K562 (cell line): Measurements from ENCODE around the gene C1orf216. TPM values are rescaled to one million over a fixed set of nuclear protein-coding genes. Genes with fewer than 3 reads are reported as not detected.
"Not testable (repeated sequence)": the region's sequence is repeated elsewhere in the genome, so short reads cannot be mapped to it uniquely, and the experiment has no call there.

Experiments used
- ATAC-seq: fragments of 200-7000 bp; cut with Tn5 transposase; 3 replicates; pipeline ENCODE4 v1.9.1; 2020; ENCODE audit warnings: moderate library complexity
- BruUV-seq: library from RNA; stranded (reverse); fragments of 400-500 nt; replicated peaks from 2 replicates; lab custom pipeline; 2021; lab: Mats Ljungman, UMichigan
- CTCF ChIA-PET: fragments of 300-600 bp; formaldehyde crosslinking; extraction: SDS; loops from one replicate; lab custom pipeline; 2021; ENCODE audit warnings: low intra/inter-chr PET ratio; lab: Yijun Ruan, JAX
- POLR2A ChIA-PET: fragments of 300-600, 350-650 bp; sonication (Branson Sonifier 250); formaldehyde crosslinking; extraction: SDS; loops from one replicate; lab custom pipeline; 2021; ENCODE audit warnings: antibody characterized with exemption, inconsistent platforms; lab: Yijun Ruan, JAX
- DNase-seq, 4 experiments: peaks; one replicate each; pipeline versions ENCODE4 v3.0.0 to v3.0.0-alpha.2; 2011 to 2018; ENCODE audit warnings: low spot score in 3 of 4, mixed read lengths in 3 of 4; ENCODE audit errors: extremely low read depth in 1 of 4
- FAIRE-seq: peaks from 2 replicates; lab custom pipeline; 2011; peaks lifted over from hg19 to GRCh38; lab: Jason Lieb, UNC
- H2AFZ ChIP-seq: 2 replicates; pipeline ENCODE4 v1.6.0; 2011; ENCODE audit warnings: low read depth, low read length, control low read depth, inconsistent platforms
- H3K27ac ChIP-seq: fragments of 200-600 bp; 3 replicates; pipeline ENCODE4 v1.8.0; 2011; ENCODE audit warnings: low read depth, mild to moderate bottlenecking, control low read depth, inconsistent platforms, low read length, moderate library complexity, mixed read lengths; ENCODE audit errors: extremely low read depth
- H3K27me3 ChIP-seq, 2 experiments: fragments of 300-600 bp in 1 of 2; 2 replicates in 1 of 2; 3 replicates in 1 of 2; pipeline versions ENCODE4 v1.6.0 to v1.8.0; 2011; ENCODE audit warnings: inconsistent platforms in 2 of 2, low read length in 2 of 2, mild to moderate bottlenecking in 1 of 2, mixed read lengths in 1 of 2, moderate library complexity in 1 of 2; ENCODE audit not compliant: control insufficient read depth in 2 of 2, insufficient read depth in 2 of 2
- H3K36me3 ChIP-seq: fragments of 300-600 bp; 3 replicates; pipeline ENCODE4 v1.8.0; 2011; ENCODE audit warnings: mild to moderate bottlenecking, low read length, inconsistent platforms; ENCODE audit not compliant: control insufficient read depth, insufficient read depth
- H3K4me1 ChIP-seq, 2 experiments: fragments of 200-600 bp in 1 of 2; replicated peaks in 1 of 2; 2 replicates in 1 of 2; 3 replicates in 1 of 2; pipeline versions ENCODE4 v1.5.1 to v1.8.0; 2011; ENCODE audit warnings: inconsistent platforms in 2 of 2, low read length in 2 of 2, mild to moderate bottlenecking in 1 of 2, mixed read lengths in 1 of 2, moderate library complexity in 1 of 2; ENCODE audit not compliant: control insufficient read depth in 2 of 2, insufficient read depth in 2 of 2
- H3K4me2 ChIP-seq: 2 replicates; pipeline ENCODE4 v1.6.1; 2011; ENCODE audit warnings: low read length, control low read depth, inconsistent platforms, mixed read lengths; ENCODE audit not compliant: insufficient read depth
- H3K4me3 ChIP-seq: fragments of 200-600 bp; sonication (generic), shearing (Covaris generic); 2 replicates; pipeline ENCODE4 v1.5.1; 2016; ENCODE audit warnings: control low read depth, inconsistent platforms
- H3K79me2 ChIP-seq: fragments of 200-600 bp; 3 replicates; pipeline ENCODE4 v1.8.0; 2011; ENCODE audit warnings: low read length, inconsistent platforms; ENCODE audit not compliant: control insufficient read depth, insufficient read depth
- H3K9ac ChIP-seq, 2 experiments: 2 replicates each; pipeline versions ENCODE4 v1.6.0 to v1.6.1; 2011; ENCODE audit warnings: low read depth in 2 of 2, low read length in 2 of 2, control low read depth in 1 of 2, inconsistent platforms in 1 of 2, mild to moderate bottlenecking in 1 of 2, mixed read lengths in 1 of 2; ENCODE audit not compliant: insufficient read depth in 1 of 2
- H3K9me1 ChIP-seq: one replicate; pipeline ENCODE4 v1.6.0; 2011; ENCODE audit warnings: inconsistent platforms, mild to moderate bottlenecking, low read length, moderate library complexity; ENCODE audit not compliant: control insufficient read depth, insufficient read depth
- H3K9me3 ChIP-seq: replicated peaks from 2 replicates; pipeline ENCODE4 v1.5.1; 2011; ENCODE audit warnings: low read depth, low read length, inconsistent platforms; ENCODE audit not compliant: control insufficient read depth, insufficient read depth
- H4K20me1 ChIP-seq: replicated peaks from 2 replicates; pipeline ENCODE4 v1.6.1; 2011; ENCODE audit warnings: low read length, inconsistent platforms, mixed read lengths; ENCODE audit not compliant: control insufficient read depth, insufficient read depth
- BCOR ChIP-seq: fragments of 450-650 bp; IDR thresholded peaks from 2 replicates; pipeline ENCODE4 v1.6.1; 2016
- KDM1A ChIP-seq, 2 experiments: fragments of 450-650 bp; IDR thresholded peaks; 2 replicates each; pipeline ENCODE4 v1.6.1; 2016; ENCODE audit warnings: mild to moderate bottlenecking in 2 of 2
- RBM25 ChIP-seq: fragments of 200-400 bp; formaldehyde crosslinking; IDR thresholded peaks from 2 replicates; pipeline ENCODE4 v1.6.1; 2018; ENCODE audit warnings: low read length, low read depth, moderate library complexity; ENCODE audit not compliant: severe bottlenecking
- USF1 ChIP-seq: sonication (generic); formaldehyde crosslinking; IDR thresholded peaks from 2 replicates; pipeline ENCODE4 v1.9.0; 2022; ENCODE audit warnings: mild to moderate bottlenecking, missing genetic modification reagents
- ZFP36 ChIP-seq: fragments of 150-350 bp; IDR thresholded peaks from 2 replicates; pipeline ENCODE4 v1.6.1; 2018; ENCODE audit warnings: low read length, low read depth; ENCODE audit not compliant: partially characterized antibody
- WGBS: fragments of 100-300 bp; shearing (Covaris generic); methylation state at CpG from one replicate; pipeline ENCODE4 v1.1.6; 2016; ENCODE audit warnings: low coverage, mixed read lengths; ENCODE audit not compliant: insufficient coverage; ENCODE audit errors: missing lambda C conversion rate; 5-methylcytosine and 5-hydroxymethylcytosine counted together
- in situ Hi-C: fragments of 300-500 bp; cut with MboI; formaldehyde crosslinking; loops from 4 replicates; pipeline ENCODE4 v1.15.0; 2018; ENCODE audit warnings: inconsistent platforms, mixed read lengths
- intact Hi-C: fragments of 100-400 bp; cut with micrococcal nuclease; formaldehyde crosslinking; loops from 2 replicates; pipeline ENCODE4 v1.14.2; 2022
- polyA plus RNA-seq, 8 experiments: library from polyadenylated mRNA; depleted of rRNA in 4 of 8; stranded (reverse) in 5 of 8; unstranded in 3 of 8; fragments of >200 nt; fragmentation: Nextera tagmentation in 2 of 8; fragmentation: Illumina TruSeq in 1 of 8; extraction: Ambion mirVana in 2 of 8; extraction: Trizol in 1 of 8; gene quantifications; 2 replicates each; pipeline versions ENCODE4 v1.2.1 to v1.2.3, GENCODE V29; 2011 to 2014; ENCODE audit warnings: inconsistent platforms in 1 of 8, missing spikeins in 1 of 8
- total RNA-seq, 7 experiments: library from RNA; depleted of rRNA in 6 of 7; stranded (reverse); fragments of >200 nt in 6 of 7; fragmentation: Illumina TruSeq in 2 of 7; extraction: Trizol in 2 of 7; gene quantifications; 2 replicates each; pipeline versions ENCODE4 v1.2.1 to v1.2.3, GENCODE V29; 2011 to 2021; ENCODE audit warnings: low replicate concordance in 1 of 7

The C1orf216 gene
- total and polyA plus RNA-seq, 9 of the 15 experiments (the other 6 are each of a cell fraction or from before 2014, with no cell fraction given): 3.4 to 25.1 (median 15.0) TPM

GRCh38 chr1:35711098-35711497, 7.6 kb downstream of the C1orf216 start:
- H3K4me3 ChIP-seq, H3K9ac ChIP-seq, BruUV-seq, H3K4me2 ChIP-seq, DNase-seq, FAIRE-seq, CTCF ChIA-PET, intact Hi-C loops, H3K9me3 ChIP-seq, H3K27ac ChIP-seq, H2AFZ ChIP-seq, in situ Hi-C loops, ATAC-seq, H3K79me2 ChIP-seq: not testable (repeated sequence)
- H3K36me3 ChIP-seq: peaks cover 27% of the 10 kb centered on the region
- POLR2A ChIA-PET: interaction anchor here (0.8 to 1.8 kb wide), 4 partner anchors 9 to 26 kb away, joined by 3 to 4 read pairs (median 3); no protein-coding TSS in a partner anchor
- peaks cover 14% of the 10 kb centered on the region for H4K20me1 ChIP-seq
- WGBS: 86% methylated on average over 5 of the region's 5 CpGs
- H3K27me3 ChIP-seq: peaks cover 23 to 28% of the 10 kb centered on the region in 2 experiments; a peak in 4 of 5 replicates
- peaks cover 11% of the 10 kb centered on the region for H3K9me1 ChIP-seq
- peaks cover 6 to 23% of the 10 kb centered on the region in 2 experiments; a peak in 4 of 5 replicates for H3K4me1 ChIP-seq

- Histone ChIP-seq H3K4me3 (no peak overlapping the region), H3K4me2 (no peak overlapping the region), H3K9me1 (no peaks in the 10 kb centered on the region), H2AFZ (no peak overlapping the region), H3K4me1 (peaks cover 0 to 17% of the 10 kb centered on the region in 2 experiments; a peak in 3 of 5 replicates), H3K9ac (no peak overlapping the region), H3K9me3 (no peaks in the 10 kb centered on the region), H3K27ac (no peak overlapping the region), H3K79me2 (no peaks in the 10 kb centered on the region), H4K20me1 (peaks cover 3% of the 10 kb centered on the region; the same call in 1 of the 2 replicates), H3K27me3 (peaks cover 35 to 37% of the 10 kb centered on the region in 2 experiments), H3K36me3 (peaks cover 6% of the 10 kb centered on the region; the same call in 2 of the 3 replicates)
- no peak for DNase-seq
- in situ Hi-C loops (no loop called here), intact Hi-C loops (no loop called here)
- no TSS peak for BruUV-seq
- ChIA-PET CTCF (interaction anchor here (0.6 kb wide), 1 partner anchor 130 kb away, joined by 3 read pairs; no protein-coding TSS in a partner anchor), POLR2A (no interaction called here)
- peak; percentile 74 for TF ChIP-seq RBM25
- TF ChIP-seq KDM1A (IDR thresholded peaks at IDR 0.05): 0 out of 4 replicates have a peak, but pooled peaks of 1 of the 2 experiments have one; percentile 33
- TF ChIP-seq USF1 (CRISPR knock-in tag): no peak
- peak; percentile 71; the same call in 1 of the 2 replicates for TF ChIP-seq BCOR
- TF ChIP-seq ZFP36: peak; percentile 86
- no peak for FAIRE-seq
- 42% methylated on average over 1 of the region's 1 CpG for WGBS
- ATAC-seq: no peak
Measured at GRCh38 chr1:35708952-35709351, 9.7 kb downstream of the C1orf216 start.
